ENCODE measurements around the gene MAP4K4. TPM values are rescaled to one million over a fixed set of nuclear protein-coding genes. Genes with fewer than 3 reads are reported as not detected.

The MAP4K4 gene
- total RNA-seq, 1 experiment from 2014 or later = 37.6 TPM

DNA sequence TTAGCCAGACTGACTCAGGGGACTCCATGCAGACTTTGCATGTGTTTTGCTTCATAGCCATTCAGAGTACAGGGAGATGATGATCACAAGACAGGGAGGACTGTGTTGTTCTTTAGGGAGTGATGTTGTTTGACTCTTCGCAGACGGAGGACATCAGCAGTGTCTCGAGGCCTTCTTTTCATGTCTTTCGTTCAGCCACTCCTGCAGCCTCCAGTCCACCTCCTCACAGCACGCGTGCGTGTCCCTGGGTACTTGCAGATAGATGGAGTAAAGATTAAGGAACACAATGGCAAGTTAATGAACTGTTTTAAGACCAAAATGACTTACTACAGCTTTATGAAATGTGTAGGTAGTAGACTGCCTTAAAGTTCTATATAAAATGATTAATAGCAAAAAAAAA is 114.7 kb downstream of the MAP4K4 start:
- no peak for DNase-seq (ENCODE audit: low read depth)

DNA sequence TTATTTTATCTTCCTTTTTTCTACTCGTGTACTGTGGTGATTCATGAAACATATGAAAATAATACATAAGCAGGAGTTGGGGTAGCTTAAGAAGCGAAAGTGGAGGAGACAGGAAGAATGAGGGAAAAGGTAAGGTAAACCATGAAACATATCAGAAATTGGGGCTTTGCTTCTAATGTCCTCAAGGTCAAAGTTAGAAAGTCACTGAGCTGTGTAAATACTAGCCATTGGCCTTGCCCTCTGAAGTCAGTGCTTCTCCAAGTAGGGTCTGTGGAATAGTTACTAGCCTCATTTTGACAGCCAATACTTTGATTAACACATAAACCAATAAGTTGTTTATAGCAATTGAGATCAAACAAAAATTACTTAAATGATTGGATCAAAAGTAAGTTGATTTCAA is 117.2 kb downstream of the MAP4K4 start:
- DNase-seq (ENCODE audit: low read depth) = no peak

DNA sequence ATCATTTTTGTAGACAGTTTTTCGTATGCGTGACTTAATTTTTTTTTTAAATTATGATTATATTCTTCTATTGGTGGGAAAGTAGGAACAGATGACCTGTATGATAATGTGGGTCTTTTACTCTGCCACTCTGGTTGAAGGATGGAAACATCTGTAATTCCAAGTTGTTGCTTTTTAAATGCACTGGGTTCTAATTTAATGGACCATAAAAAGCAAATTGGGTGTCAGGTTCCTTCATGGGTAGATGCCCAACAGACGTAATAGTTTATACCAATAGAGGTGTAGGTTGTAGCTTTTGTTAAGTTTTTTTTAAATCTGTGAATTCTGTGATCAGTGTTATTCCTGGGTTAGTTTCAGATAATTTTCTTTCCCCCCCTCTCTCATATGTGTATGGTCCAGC is 117.6 kb downstream of the MAP4K4 start:
- DNase-seq (ENCODE audit: low read depth) = no peak

DNA sequence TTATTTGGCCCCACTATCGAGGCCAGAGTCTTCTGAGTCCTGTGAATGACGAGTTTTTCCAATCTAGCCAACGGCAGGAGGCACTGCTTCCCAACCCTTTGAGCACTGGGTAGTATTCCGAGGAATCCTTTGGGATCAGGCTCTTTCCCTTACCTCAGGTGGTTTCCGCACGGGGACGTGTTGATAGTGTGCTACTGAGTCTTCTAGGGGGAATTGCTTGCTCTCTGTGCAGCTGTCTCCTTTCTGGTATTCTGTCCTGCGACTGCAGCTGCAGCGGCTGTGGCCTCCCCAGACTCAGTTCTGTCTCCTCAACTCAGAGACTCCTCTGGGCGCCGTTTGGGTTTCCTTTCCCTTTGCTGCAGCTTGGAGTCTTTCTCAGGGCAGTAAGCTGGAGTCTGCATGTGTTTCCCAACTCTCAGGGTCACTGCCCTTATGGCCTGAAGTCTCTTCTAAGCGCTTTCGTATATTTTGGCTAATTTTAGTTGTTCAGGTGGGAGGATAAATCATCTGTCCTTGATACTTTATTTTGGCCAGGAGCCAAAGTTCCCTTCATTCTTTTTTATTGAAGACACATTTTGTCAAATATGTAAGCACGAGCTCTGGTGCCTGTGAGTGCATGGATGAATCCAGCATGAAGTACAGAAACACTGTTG is 118.4 kb downstream of the MAP4K4 start:
- DNase-seq (ENCODE audit: low read depth) = no peak

DNA sequence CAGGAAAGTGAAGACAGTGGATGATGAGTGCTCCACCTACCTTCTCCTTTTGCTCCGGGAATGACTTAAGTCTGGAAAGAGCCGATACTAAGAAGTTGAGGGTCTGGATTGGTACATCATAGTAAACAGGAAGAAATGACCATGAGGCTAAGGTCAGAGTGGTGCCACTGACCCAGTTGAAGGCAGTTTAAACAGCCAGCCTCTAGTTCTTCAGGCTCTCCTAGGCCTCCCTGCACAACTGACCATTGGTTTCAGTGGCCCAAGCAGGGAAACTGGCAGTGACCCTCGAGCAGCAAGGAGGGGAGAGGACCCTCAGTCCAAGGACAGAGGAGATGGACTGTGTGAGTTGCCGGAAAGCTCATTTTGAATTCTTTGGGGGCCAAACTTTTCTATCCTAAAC is 119.1 kb downstream of the MAP4K4 start:
- DNase-seq (ENCODE audit: low read depth) = no peak

DNA sequence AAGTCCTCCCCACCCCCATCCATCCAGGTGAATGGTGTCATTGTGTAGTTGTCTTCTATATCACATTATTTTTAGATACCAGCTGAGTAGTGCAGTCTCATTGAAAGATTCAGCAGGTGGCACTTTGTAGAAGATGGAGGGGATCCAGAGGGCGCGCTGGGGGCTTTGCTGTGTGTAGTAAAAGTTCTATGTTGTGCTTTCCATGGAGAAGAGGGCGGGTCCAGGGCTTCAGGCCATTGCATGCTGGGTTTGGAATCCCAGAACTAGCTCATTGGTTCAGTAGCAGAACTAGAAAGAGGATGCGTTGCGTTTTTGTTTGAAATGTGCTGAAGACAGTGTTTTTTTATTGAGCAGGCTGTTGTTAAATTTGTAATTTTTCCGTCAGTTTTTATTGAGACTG is 120.0 kb downstream of the MAP4K4 start:
- no peak for DNase-seq (ENCODE audit: low read depth)

DNA sequence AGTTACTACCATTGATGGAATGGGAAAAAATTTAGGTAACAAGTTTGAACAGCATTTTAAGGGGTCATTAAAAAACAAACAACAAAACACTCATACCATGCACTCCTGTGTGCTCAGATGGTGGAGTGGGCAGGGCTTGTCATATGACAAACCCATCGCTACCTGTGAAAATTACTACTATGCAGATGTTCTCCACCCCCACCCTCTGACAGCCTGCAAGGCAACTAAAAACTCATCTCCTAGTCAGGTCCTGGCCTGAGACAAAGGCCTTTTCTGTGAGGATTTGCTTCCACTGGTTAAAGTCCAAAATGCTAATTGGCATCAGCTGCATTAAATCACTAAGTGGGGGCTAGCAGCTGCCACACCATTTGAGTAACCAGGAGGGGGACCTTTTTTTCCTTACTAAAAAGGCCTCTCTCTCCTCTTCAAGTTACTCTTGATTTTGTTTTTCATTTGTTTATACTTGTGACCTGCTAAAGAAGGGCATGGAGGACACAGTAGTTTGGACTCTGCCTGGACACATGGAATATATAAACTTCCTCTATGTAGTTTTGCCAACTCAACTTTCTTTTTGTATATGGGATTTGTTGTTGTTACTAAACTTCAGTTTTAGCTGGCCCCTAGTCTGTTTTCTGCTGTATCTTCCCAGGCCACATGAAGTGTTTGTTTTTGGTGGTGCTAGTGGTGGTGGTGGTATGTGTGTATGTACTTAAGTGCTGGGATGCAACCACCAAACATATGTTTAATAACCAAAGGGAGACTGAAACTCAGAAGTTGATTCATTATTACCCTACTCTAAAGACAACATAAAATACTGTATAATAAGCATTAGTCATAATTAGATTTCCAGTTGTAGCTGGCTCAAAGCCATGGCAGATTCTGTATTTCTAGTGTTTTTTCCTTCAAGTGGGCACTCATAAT is 121.3 kb downstream of the MAP4K4 start:
- DNase-seq (ENCODE audit: low read depth) = peak; percentile 53

DNA sequence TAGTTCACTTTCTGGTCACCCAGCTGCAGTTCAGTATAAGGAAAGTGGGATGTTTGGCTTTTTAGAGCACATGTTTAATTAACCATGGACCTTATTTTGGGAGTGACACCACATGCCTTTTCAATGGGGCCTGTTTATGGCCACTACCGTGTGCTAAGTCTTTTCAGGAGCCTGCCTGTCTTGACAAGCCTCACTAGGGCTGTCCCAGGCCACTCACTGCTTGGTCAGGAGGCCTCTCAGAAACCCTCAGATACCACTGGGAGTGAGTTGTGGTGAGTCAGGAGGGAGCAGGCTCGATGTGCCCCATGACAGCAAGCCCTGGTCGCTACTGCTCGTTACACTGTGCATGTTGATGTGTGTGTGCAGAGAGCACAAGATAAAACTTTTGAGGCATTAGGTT is 123.0 kb downstream of the MAP4K4 start:
- DNase-seq (ENCODE audit: low read depth) = peak; percentile 89

DNA sequence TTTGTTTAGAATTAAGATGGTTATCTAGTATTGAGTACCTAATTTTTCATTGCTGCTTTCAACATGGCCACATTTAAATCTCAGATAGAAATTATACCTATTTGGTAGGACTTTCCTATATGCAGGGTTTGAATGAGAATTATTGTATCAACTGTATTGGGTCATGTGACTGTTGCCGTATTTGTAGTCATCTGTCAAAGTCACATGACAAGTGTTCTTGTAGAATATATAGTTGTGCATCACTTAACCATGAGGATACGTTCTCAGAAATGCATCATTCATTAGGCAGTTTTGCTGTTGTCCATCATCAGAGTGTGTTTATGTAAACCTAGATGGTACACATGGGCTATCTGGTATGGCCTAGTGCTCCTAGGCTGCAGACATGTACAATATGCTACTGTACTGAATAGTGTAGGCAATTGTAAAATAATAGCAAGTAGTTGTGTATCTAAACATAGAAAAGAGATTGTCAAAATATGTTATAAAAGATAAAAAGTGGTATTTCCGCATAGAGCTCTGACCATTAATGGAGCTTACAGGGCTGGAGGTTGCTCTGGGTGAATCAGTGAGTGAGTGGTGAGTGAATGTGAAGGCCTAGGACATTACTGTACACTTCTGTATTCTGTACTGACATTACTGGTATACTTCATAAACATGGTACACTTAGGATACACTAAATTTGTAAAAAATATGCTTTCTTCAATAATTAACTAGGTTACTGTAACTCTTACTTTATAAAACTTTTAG is 123.7 kb downstream of the MAP4K4 start:
- DNase-seq (ENCODE audit: low read depth) = no peak

DNA sequence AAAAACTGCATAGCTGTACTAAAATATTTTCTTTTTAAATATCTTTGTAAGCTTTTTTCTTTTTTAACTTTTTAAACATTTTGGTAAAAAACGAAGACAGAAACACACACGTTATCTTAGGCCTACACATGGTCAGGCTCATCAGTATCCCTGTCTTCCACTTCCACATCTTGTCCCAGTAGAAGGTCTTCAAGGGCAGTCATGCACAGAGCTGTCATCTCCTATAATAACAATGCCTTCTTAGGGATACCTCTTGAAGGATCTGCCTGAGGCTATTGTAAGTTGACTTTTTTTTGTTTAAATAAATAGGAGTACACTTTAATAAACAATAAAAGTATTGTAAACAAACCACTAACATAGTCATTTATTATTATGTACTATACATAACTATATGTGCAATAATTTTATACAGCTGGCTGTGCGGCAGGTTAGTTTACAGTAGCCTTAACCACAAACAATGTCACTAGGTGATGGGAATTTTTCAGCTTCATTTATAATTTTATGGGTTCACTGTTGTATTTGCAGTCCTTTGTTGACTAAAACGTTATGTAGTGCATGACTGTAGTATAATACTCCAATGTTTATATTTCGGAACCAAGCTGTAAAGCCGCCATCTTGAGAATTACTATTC is 124.4 kb downstream of the MAP4K4 start:
- DNase-seq (ENCODE audit: low read depth) = peak; percentile 55

DNA sequence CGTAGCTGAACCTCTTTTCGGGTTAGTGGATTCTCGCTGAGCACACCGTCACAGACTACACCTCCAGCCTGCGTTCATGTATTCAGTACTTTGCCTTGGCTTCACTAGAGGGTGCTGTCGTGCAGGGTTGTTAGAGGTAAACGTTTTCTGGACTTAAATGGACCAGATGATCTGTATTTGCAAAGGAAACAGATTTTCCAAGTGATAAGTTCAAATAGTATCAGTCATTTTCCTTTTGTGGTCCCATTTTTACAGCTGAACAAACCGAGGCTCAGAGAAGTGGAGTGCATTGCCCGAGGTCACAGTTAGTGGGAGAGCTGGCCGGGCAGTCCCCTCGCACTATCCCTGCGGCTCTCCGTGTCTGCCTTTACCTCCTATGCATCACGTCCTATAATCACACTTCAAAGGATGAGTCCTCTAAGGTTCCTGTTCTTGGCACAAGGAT is 125.9 kb downstream of the MAP4K4 start:
- DNase-seq (ENCODE audit: low read depth) = peak; percentile 84

DNA sequence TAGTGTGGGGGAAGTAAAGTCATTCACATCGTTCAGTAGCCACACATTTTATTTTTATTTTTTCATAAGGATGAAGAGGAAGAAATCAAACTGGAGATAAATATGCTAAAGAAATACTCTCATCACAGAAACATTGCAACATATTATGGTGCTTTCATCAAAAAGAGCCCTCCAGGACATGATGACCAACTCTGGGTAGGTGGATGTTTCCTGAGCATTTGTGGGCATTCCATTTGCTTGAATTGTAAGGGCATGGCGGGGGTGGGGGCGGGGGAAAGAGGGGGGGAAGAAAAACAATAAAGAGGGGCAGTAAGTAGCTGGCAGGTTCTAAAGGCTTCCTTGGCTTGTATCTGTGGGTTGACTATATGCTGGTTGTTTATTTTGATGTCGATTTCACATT is 126.4 kb downstream of the MAP4K4 start:
- DNase-seq (ENCODE audit: low read depth) = peak; percentile 64

DNA sequence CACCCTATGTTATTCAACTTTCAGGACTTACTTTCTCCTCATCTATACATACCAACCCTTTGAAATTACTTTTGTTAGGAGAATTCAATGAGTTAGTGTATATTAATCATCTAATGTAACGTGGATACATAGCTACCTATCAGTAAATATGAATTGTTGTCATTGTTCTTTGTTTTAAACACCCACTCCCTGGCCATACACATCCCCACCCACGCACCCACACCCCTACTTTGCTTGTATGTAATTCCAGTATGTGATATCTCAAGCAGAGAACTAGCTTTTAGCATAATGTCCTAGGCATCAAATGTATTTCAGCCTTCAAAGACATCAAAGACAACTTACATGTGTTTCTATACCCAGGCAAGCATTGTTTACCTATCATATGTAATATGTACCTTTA is 129.2 kb downstream of the MAP4K4 start:
- no peak for DNase-seq (ENCODE audit: low read depth)

DNA sequence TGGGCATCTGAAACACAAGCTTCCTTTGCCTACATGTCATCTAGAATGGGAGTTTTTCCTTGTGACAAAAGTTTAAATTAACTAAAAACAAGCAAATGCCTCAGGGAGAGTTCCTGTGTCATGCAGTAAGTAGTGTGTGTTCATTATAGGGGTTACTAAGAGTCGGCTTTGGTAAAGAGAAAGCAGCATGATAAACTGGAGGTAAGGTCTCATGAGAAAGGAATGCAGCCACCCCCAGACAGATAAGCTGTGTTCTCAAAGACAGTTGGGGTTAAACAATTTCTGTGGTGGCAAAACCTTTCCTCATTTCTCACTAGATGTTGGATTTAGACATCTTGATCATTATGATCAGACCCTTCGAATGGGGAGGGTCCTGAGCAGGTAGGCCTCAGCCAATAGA is 129.7 kb downstream of the MAP4K4 start:
- peak; percentile 96 for DNase-seq (ENCODE audit: low read depth)

DNA sequence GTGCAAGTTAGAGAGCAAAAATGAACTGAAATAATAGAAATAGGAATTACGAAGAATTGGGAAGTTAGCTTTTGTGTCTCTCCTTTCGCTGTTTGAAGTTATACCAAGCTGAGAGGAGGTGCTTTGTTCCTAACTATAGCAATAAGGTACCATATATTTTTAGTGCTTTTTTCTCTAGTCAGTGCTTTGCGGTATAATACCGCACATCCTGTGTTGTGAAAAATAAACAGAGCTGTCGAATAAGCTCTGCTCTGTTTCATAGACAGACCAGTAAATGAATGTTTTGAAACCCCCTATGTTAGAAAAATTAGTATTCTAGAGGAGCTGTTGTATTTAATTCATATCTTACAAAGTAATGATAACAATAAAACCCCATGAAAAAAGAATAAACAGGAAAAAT is 130.8 kb downstream of the MAP4K4 start:
- DNase-seq (ENCODE audit: low read depth) = no peak

DNA sequence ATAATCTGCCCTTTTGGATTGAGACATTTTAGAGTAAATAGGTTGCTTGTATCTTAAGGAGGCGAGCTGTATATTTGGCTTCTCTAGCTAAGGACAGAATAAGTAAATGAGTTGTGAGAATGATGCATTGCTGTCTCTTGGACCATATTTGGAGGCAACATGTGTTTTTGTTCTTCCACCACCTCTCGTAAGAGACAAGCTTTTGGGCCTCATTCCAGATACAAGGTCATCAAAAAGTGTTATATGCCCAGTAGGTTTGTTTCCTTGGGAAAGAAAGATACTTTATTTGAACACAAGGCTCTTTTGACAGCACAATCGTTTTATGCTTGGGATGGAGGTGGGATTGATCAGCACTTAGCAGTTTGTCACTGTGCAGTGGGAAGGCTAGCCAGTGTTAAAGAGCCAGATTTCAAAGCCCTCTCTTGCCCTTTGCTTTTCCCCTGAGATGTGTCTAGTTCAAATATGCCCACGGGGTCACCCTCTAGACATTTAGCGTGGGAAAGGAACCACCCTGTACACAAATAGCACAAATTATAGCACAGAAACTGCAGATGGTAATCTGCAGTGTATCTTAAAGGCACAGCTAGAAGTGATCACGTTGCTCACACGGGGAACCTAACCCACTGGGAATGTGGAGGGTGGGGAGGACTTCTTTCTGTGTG is 131.3 kb downstream of the MAP4K4 start:
- DNase-seq (ENCODE audit: low read depth) = no peak

DNA sequence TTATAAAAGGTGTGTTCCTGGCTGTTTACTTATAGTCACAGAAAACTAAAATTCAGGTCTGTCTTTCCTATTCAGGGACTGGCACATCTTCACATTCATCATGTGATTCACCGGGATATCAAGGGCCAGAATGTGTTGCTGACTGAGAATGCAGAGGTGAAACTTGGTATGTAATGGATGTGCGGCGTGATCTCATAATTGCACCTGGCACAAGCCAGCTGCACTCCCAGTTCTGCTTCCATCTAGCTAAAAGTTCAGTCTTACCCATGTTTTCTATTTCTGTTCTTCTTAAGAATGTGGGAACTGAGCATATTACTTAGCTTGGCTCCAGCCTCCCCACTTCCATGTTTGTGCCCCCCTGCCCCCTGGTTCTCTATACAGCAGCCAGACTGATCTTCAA is 131.9 kb downstream of the MAP4K4 start:
- DNase-seq (ENCODE audit: low read depth) = no peak

DNA sequence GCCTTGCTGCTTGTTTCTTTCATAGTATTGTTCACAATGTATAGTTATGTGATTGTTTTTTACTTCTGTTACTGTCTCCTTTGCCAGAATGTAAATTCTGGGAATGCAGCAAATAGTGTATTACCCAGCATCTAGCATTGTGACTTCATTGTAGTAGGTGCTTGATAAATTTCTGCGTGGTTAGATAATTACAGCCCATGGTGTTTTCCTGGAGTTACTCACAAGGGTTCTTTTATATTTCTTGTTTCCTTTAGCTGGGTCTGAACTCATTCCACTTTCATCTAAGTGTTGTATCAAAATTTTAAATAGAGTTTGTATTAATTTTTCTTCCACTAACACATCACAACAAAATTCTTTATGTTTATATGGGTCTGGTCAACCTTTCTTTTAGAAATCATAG is 132.6 kb downstream of the MAP4K4 start:
- no peak for DNase-seq (ENCODE audit: low read depth)

DNA sequence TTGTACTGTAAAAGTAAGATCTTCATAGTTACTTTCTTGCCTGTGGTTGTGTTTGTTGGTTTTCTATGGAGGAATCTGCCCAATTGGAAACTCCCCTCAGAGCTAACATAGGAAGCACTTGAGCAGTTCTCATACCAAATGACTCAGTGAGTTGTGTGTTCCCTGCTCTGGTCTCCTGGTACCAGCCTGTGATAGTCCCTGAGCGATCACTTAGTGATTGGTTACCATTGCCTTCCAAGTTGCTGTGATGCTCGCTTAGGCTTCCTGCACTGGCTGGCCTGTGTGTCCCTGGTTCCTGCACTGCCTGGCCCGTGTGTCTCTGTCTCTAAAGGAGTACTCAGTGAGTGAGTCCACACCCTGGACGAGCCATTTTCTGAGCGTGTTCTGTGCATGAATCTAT is 133.0 kb downstream of the MAP4K4 start:
- peak; percentile 67 for DNase-seq (ENCODE audit: low read depth)

DNA sequence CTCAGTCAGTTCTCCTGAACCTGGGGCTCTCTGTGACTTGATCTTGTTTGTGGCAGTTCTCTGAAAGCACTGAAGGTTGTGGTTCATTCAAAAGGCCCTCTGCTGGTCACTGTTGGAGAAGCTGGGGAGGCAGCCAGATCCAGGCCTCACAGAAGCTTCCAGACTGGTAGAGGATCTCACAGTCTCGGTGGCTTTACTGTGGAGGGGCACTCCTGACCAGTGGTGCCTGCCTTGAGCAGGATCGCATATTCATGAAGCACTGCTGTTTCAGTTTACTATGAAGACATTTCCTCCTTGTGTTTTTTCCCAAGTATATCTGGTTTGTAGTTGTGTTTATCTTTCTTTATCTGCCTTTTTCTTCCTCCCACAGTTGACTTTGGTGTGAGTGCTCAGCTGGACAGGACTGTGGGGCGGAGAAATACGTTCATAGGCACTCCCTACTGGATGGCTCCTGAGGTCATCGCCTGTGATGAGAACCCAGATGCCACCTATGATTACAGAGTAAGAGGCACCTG is 133.9 kb downstream of the MAP4K4 start:
- peak; percentile 71 for DNase-seq (ENCODE audit: low read depth)

DNA sequence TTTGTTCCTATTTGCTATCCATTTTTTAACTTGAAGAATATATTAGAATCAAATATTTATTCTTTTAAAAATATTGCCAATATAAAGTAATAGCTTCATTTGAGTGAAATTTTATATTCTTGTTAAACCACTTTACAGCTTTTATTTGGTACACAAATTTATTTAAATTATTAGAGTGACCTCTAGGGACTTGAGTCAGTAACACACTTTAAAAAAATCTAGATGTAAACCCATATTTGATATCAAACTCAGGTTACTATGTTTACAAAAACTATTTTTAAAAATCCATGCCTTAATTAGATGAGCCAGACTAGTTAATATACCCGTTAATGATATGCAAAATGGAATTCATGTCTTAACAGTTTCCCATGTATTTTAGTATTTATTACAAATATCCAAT is 134.6 kb downstream of the MAP4K4 start:
- DNase-seq (ENCODE audit: low read depth) = no peak
